Activated CD4-positive, alpha-beta T cell treated with anti-CD3 and anti-CD28 coated beads for 48 hours (primary cell): ENCODE results near the gene RNF14.
"Not testable (repeated sequence)": the region's sequence is repeated elsewhere in the genome, so short reads cannot be mapped to it uniquely, and the experiment has no call there.

Experiments
- DNase-seq: peaks from one replicate; pipeline ENCODE4 v3.0.0-alpha.2; 2020

The RNF14 gene

GRCh38 chr5:142015781-142016533, 47.1 kb downstream of the RNF14 start:
- DNase-seq = peak; percentile 68

GRCh38 chr5:142016556-142016955, 47.7 kb downstream of the RNF14 start:
- DNase-seq = peak; percentile 65

- DNase-seq = peak; percentile 16
These were observed 49.0 kb downstream of the RNF14 start for GRCh38 chr5:142017832-142018427.

GRCh38 chr5:142020122-142020659, 51.3 kb downstream of the RNF14 start:
- no peak for DNase-seq

- no peak for DNase-seq
These were observed 54.9 kb downstream of the RNF14 start for GRCh38 chr5:142023836-142024235.

GRCh38 chr5:142024771-142025304, 55.9 kb downstream of the RNF14 start:
- peak; percentile 92 for DNase-seq

- DNase-seq = no peak
These were observed 56.7 kb downstream of the RNF14 start for GRCh38 chr5:142025637-142026036.

GRCh38 chr5:142032150-142032549, 63.2 kb downstream of the RNF14 start:
- no peak for DNase-seq

GRCh38 chr5:142032747-142033631, 64.1 kb downstream of the RNF14 start:
- no peak for DNase-seq

- DNase-seq = not testable (repeated sequence)
These were observed 65.0 kb downstream of the RNF14 start for GRCh38 chr5:142033632-142034567.

- no peak for DNase-seq
These were observed 66.1 kb downstream of the RNF14 start for GRCh38 chr5:142034994-142035393.

GRCh38 chr5:142036918-142037317, 68.0 kb downstream of the RNF14 start:
- no peak for DNase-seq

- not testable (repeated sequence) for DNase-seq
These were observed 68.7 kb downstream of the RNF14 start for GRCh38 chr5:142037599-142037998.

- DNase-seq = no peak
These were observed 69.8 kb downstream of the RNF14 start for GRCh38 chr5:142038735-142039134.
